SU-DHL-6 (cell line): ENCODE measurements around the gene FERMT3.
A peak's percentile ranks its signal among the peaks of the same experiment; 100 is the strongest.

Experiments
- H2AFZ ChIP-seq: fragments of 200-600 bp; sonication (generic); 2 replicates; pipeline ENCODE4 v1.6.1; 2014; ENCODE audit warnings: low read depth, mild to moderate bottlenecking, moderate library complexity, mixed read lengths, antibody characterized with exemption, low read length; ENCODE audit not compliant: severe bottlenecking
- H3F3A ChIP-seq: fragments of 200-600 bp; shearing (Covaris generic); 2 replicates; pipeline ENCODE4 v1.6.0; 2016; ENCODE audit warnings: antibody characterized with exemption, mild to moderate bottlenecking; ENCODE audit not compliant: insufficient read depth
- H3K27ac ChIP-seq: fragments of 200-600 bp; sonication (generic); 2 replicates; pipeline ENCODE4 v1.5.1; 2016; ENCODE audit warnings: low read depth, mild to moderate bottlenecking, low read length, moderate library complexity, mixed read lengths
- H3K27me3 ChIP-seq: fragments of 200-600 bp; sonication (generic), shearing (Covaris generic); 2 replicates; pipeline ENCODE4 v1.6.0; 2014; ENCODE audit warnings: mild to moderate bottlenecking, low read length
- H3K36me3 ChIP-seq: fragments of 200-600 bp; sonication (generic); 2 replicates; pipeline ENCODE4 v1.6.1; 2014; ENCODE audit warnings: mild to moderate bottlenecking, low read length, mixed read lengths
- H3K4me2 ChIP-seq: fragments of 300-600, 200-600 bp; shearing (Covaris generic), sonication (generic); 2 replicates; pipeline ENCODE4 v1.6.0; 2014; ENCODE audit warnings: low read length, low read depth, mild to moderate bottlenecking; ENCODE audit not compliant: poor library complexity, severe bottlenecking
- H3K4me3 ChIP-seq: fragments of 200-600 bp; sonication (generic); 2 replicates; pipeline ENCODE4 v1.5.1; 2014; ENCODE audit warnings: antibody characterized with exemption, low read length, mild to moderate bottlenecking, mixed read lengths; ENCODE audit not compliant: insufficient read depth, poor library complexity, severe bottlenecking
- H3K79me2 ChIP-seq: fragments of 200-600 bp; sonication (generic); 2 replicates; pipeline ENCODE4 v1.6.1; 2014; ENCODE audit warnings: mild to moderate bottlenecking, low read length, moderate library complexity; ENCODE audit not compliant: insufficient read depth
- H3K9ac ChIP-seq: fragments of 200-600 bp; sonication (generic); 2 replicates; pipeline ENCODE4 v1.7.0; 2014; ENCODE audit warnings: mild to moderate bottlenecking, low read length
- H3K9me2 ChIP-seq: fragments of 200-600 bp; sonication (generic); replicated peaks from 2 replicates; pipeline ENCODE4 v1.6.1; 2014; ENCODE audit warnings: low read length; ENCODE audit not compliant: insufficient read depth
- H3K9me3 ChIP-seq: fragments of 200-600 bp; sonication (generic); 2 replicates; pipeline ENCODE4 v1.6.1; 2014; ENCODE audit warnings: low read length, mixed read lengths; ENCODE audit not compliant: insufficient read depth
- H4K20me1 ChIP-seq: fragments of 200-600 bp; sonication (generic); 2 replicates; pipeline ENCODE4 v1.6.1; 2014; ENCODE audit warnings: low read depth, mild to moderate bottlenecking, antibody characterized with exemption, low read length, moderate library complexity, mixed read lengths
- CTCF ChIP-seq: fragments of 200-600 bp; sonication (generic); IDR thresholded peaks from one replicate; pipeline ENCODE4 v1.5.1; 2017; ENCODE audit warnings: antibody characterized with exemption, mild to moderate bottlenecking, low read length, moderate library complexity; ENCODE audit not compliant: insufficient read depth, poor library complexity, severe bottlenecking
- EZH2phosphoT487 ChIP-seq: fragments of 200-600 bp; sonication (generic), shearing (Covaris generic); conservative IDR thresholded peaks from 2 replicates; pipeline ENCODE4 v1.6.1; 2018; ENCODE audit warnings: mild to moderate bottlenecking, antibody characterized with exemption, low read length, moderate library complexity, mixed read lengths

Gene FERMT3

GRCh38 chr11:64253043-64253442, 46.5 kb downstream of the FERMT3 start:
- Histone ChIP-seq H3K4me3 (no peak overlapping the region), H3K36me3 (no peaks in the 10 kb centered on the region), H3K9me3 (no peaks in the 10 kb centered on the region), H4K20me1 (no peaks in the 10 kb centered on the region), H3K79me2 (peaks cover 9% of the 10 kb centered on the region; the same call in 1 of the 2 replicates), H3K27ac (peak overlapping the region; percentile 21; the same call in 1 of the 2 replicates), H3F3A (peaks cover 4% of the 10 kb centered on the region; the same call in 1 of the 2 replicates), H3K4me2 (peak overlapping the region; percentile 97), H2AFZ (no peak overlapping the region), H3K9me2 (no peaks in the 10 kb centered on the region), H3K27me3 (no peaks in the 10 kb centered on the region), H3K9ac (no peak overlapping the region)
- TF ChIP-seq CTCF (no peak), EZH2phosphoT487 (no peak)

GRCh38 chr11:64253481-64253880, 47.0 kb downstream of the FERMT3 start:
- Histone ChIP-seq H3K27ac (no peak overlapping the region), H3K9me3 (no peaks in the 10 kb centered on the region), H2AFZ (no peak overlapping the region), H3K36me3 (no peaks in the 10 kb centered on the region), H4K20me1 (no peaks in the 10 kb centered on the region), H3F3A (0 out of 2 replicates have a peak, but pooled peaks cover 3% of the 10 kb centered on the region), H3K9ac (no peak overlapping the region), H3K79me2 (peaks cover 9% of the 10 kb centered on the region; the same call in 1 of the 2 replicates), H3K9me2 (no peaks in the 10 kb centered on the region), H3K4me2 (no peak overlapping the region), H3K27me3 (no peaks in the 10 kb centered on the region), H3K4me3 (no peak overlapping the region)
- TF ChIP-seq CTCF, result no peak
- TF ChIP-seq EZH2phosphoT487, result no peak

GRCh38 chr11:64254326-64254725, 47.8 kb downstream of the FERMT3 start:
- H3K4me2 ChIP-seq, result no peak overlapping the region
- no peaks in the 10 kb centered on the region for H4K20me1 ChIP-seq
- TF ChIP-seq CTCF (no peak), EZH2phosphoT487 (no peak)
- H3K9ac ChIP-seq, result no peak overlapping the region
- no peak overlapping the region for H3K27ac ChIP-seq
- no peaks in the 10 kb centered on the region for H3K36me3 ChIP-seq
- no peaks in the 10 kb centered on the region for H3K27me3 ChIP-seq
- H3F3A ChIP-seq, result 0 out of 2 replicates have a peak, but pooled peaks cover 3% of the 10 kb centered on the region
- no peaks in the 10 kb centered on the region for H3K9me2 ChIP-seq
- H2AFZ ChIP-seq, result no peak overlapping the region
- no peak overlapping the region for H3K4me3 ChIP-seq
- peaks cover 9% of the 10 kb centered on the region; the same call in 1 of the 2 replicates for H3K79me2 ChIP-seq
- H3K9me3 ChIP-seq, result no peaks in the 10 kb centered on the region
